GM12878 (cell line): ENCODE data around the gene ZNF79. TPM values are rescaled to one million over a fixed set of nuclear protein-coding genes. Genes with fewer than 3 reads are reported as not detected.

Experiments
- ATAC-seq: fragments of 200-7000 bp; cut with Tn5 transposase; 3 replicates; pipeline ENCODE4 v1.9.1; 2020; ENCODE audit warnings: mild to moderate bottlenecking, moderate library complexity
- BruUV-seq: library from RNA; stranded (reverse); fragments of 400-500 nt; replicated peaks from 2 replicates; lab custom pipeline; 2021; lab: Mats Ljungman, UMichigan
- CTCF ChIA-PET: fragments of 300-600 bp; sonication (Branson Sonifier 250); formaldehyde crosslinking; extraction: SDS; loops from one replicate; lab custom pipeline; 2021; ENCODE audit warnings: inconsistent platforms; lab: Yijun Ruan, JAX
- POLR2A ChIA-PET: fragments of 350-600 bp; formaldehyde crosslinking; extraction: SDS; loops from one replicate; lab custom pipeline; 2021; ENCODE audit warnings: inconsistent platforms; lab: Charles Lee
- RAD21 ChIA-PET: fragments of 300-600 bp; sonication (Branson Sonifier 250); formaldehyde crosslinking; loops from one replicate; lab custom pipeline; 2023; ENCODE audit warnings: antibody characterized with exemption; ENCODE audit not compliant: unreplicated experiment; lab: Charles Lee
- SMC1A ChIA-PET: fragments of 300-600 bp; sonication (Branson Sonifier 250); formaldehyde crosslinking; loops from one replicate; lab custom pipeline; 2023; ENCODE audit not compliant: unreplicated experiment, uncharacterized antibody; lab: Charles Lee
- DNase-seq: peaks from one replicate; pipeline ENCODE4 v3.0.0-alpha.2; 2011; ENCODE audit warnings: low read depth, low spot score
- FAIRE-seq: peaks from 3 replicates; lab custom pipeline; 2011; peaks lifted over from hg19 to GRCh38; lab: Jason Lieb, UNC
- H2AFZ ChIP-seq: 2 replicates; pipeline ENCODE4 v1.6.0; 2011; ENCODE audit warnings: low read depth, low read length, control low read depth; ENCODE audit not compliant: control insufficient read depth
- H3K27ac ChIP-seq: 2 replicates; pipeline ENCODE4 v1.5.1; 2011; ENCODE audit warnings: control low read depth; ENCODE audit not compliant: control insufficient read depth, insufficient read depth
- H3K27me3 ChIP-seq, 2 experiments: replicated peaks in 1 of 2; 2 replicates each; pipeline versions ENCODE4 v1.6.0 to v1.6.1; 2011; ENCODE audit warnings: low read length in 1 of 2; ENCODE audit not compliant: control insufficient read depth in 2 of 2, insufficient read depth in 2 of 2
- H3K36me3 ChIP-seq, 2 experiments: 2 replicates each; pipeline ENCODE4 v1.5.1; 2011; ENCODE audit warnings: low read length in 1 of 2; ENCODE audit not compliant: control insufficient read depth in 2 of 2, insufficient read depth in 2 of 2
- H3K4me1 ChIP-seq: 2 replicates; pipeline ENCODE4 v1.6.1; 2011; ENCODE audit warnings: mild to moderate bottlenecking, low read length, moderate library complexity, mixed read lengths; ENCODE audit not compliant: control insufficient read depth, insufficient read depth
- H3K4me2 ChIP-seq: 2 replicates; pipeline ENCODE4 v1.6.0; 2011; ENCODE audit warnings: control low read depth; ENCODE audit not compliant: control insufficient read depth, insufficient read depth
- H3K4me3 ChIP-seq: fragments of 200-600 bp; sonication (generic); 2 replicates; pipeline ENCODE4 v1.5.1; 2016
- H3K79me2 ChIP-seq: 2 replicates; pipeline ENCODE4 v1.6.0; 2011; ENCODE audit warnings: low read length; ENCODE audit not compliant: control insufficient read depth, insufficient read depth
- H3K9ac ChIP-seq: 2 replicates; pipeline ENCODE4 v1.8.0; 2011; ENCODE audit warnings: low read length, control low read depth, mixed read lengths; ENCODE audit not compliant: control insufficient read depth, insufficient read depth
- H3K9me3 ChIP-seq: replicated peaks from 3 replicates; pipeline ENCODE4 v1.5.1; 2011; ENCODE audit warnings: mild to moderate bottlenecking, low read length; ENCODE audit not compliant: control insufficient read depth, insufficient read depth
- H4K20me1 ChIP-seq: 2 replicates; pipeline ENCODE4 v1.6.0; 2011; ENCODE audit not compliant: control insufficient read depth, insufficient read depth
- ATF3 ChIP-seq: IDR thresholded peaks from 2 replicates; pipeline ENCODE4 v1.6.1; 2011; ENCODE audit warnings: low read depth, mild to moderate bottlenecking, low read length, moderate library complexity, borderline replicate concordance; ENCODE audit errors: extremely low read depth
- ATF7 ChIP-seq: fragments of 450-650 bp; IDR thresholded peaks from 2 replicates; pipeline ENCODE4 v1.6.1; 2016; ENCODE audit warnings: low read depth, mild to moderate bottlenecking
- BMI1 ChIP-seq: fragments of 450-650 bp; IDR thresholded peaks from 2 replicates; pipeline ENCODE4 v1.6.1; 2016; ENCODE audit warnings: mild to moderate bottlenecking, moderate library complexity, borderline replicate concordance
- CHD2 ChIP-seq: IDR thresholded peaks from 2 replicates; pipeline ENCODE4 v1.6.1; 2011; ENCODE audit warnings: low read depth, low read length, improper control_type of control experiment, borderline replicate concordance
- CREM ChIP-seq: IDR thresholded peaks from 2 replicates; pipeline ENCODE4 v1.6.1; 2014; ENCODE audit warnings: antibody characterized with exemption, low read depth
- PAX5 ChIP-seq: IDR thresholded peaks from 2 replicates; pipeline ENCODE4 v1.6.1; 2011; ENCODE audit warnings: low read depth, low read length, borderline replicate concordance
- PKNOX1 ChIP-seq: fragments of 450-650 bp; IDR thresholded peaks from 2 replicates; pipeline ENCODE4 v1.6.1; 2016; ENCODE audit warnings: mild to moderate bottlenecking
- POLR2A ChIP-seq: IDR thresholded peaks from 2 replicates; pipeline ENCODE4 v1.6.1; 2011; ENCODE audit warnings: low read depth, mild to moderate bottlenecking, low read length
- POLR2AphosphoS5 ChIP-seq: IDR thresholded peaks from 2 replicates; pipeline ENCODE4 v1.6.1; 2011; ENCODE audit warnings: mild to moderate bottlenecking, low read length, inconsistent platforms
- TCF12 ChIP-seq: IDR thresholded peaks from 2 replicates; pipeline ENCODE4 v1.6.1; 2011; ENCODE audit warnings: low read depth, mild to moderate bottlenecking, low read length
- ZBTB4 ChIP-seq: fragments of 450-650 bp; formaldehyde crosslinking; IDR thresholded peaks from 2 replicates; pipeline ENCODE4 v1.4.0; 2022; ENCODE audit warnings: mild to moderate bottlenecking, moderate library complexity
- WGBS: methylation state at CpG from one replicate; pipeline ENCODE4 v1.1.6; 2016; ENCODE audit warnings: low lambda C conversion rate; ENCODE audit not compliant: insufficient replicate concordance, insufficient coverage; ENCODE audit errors: missing lambda C conversion rate; 5-methylcytosine and 5-hydroxymethylcytosine counted together
- in situ Hi-C: fragments of 300-500 bp; cut with MboI; formaldehyde crosslinking; loops from 9 replicates; pipeline ENCODE4 v1.14.3; 2018; ENCODE audit warnings: mixed read lengths
- intact Hi-C: fragments of 100-400 bp; cut with micrococcal nuclease; formaldehyde crosslinking; loops from one replicate; pipeline ENCODE4 v1.14.2; 2022; ENCODE audit not compliant: unreplicated experiment
- polyA plus RNA-seq, 11 experiments: library from polyadenylated mRNA; depleted of rRNA in 4 of 11; unstranded in 6 of 11; stranded (reverse) in 5 of 11; fragments of >200 nt; fragmentation: Nextera tagmentation in 4 of 11; fragmentation: Illumina TruSeq in 1 of 11; extraction: Ambion mirVana in 4 of 11; extraction: Trizol in 1 of 11; gene quantifications; 1 replicate in 1 of 11; 2 replicates in 10 of 11; pipeline versions ENCODE4 v1.2.1 to v1.2.3, GENCODE V29; 2011 to 2016; ENCODE audit warnings: inconsistent platforms in 2 of 11, missing spikeins in 2 of 11, low read depth in 1 of 11
- total RNA-seq, 4 experiments: library from RNA; depleted of rRNA in 3 of 4; stranded (reverse); fragments of >200 nt in 3 of 4; fragmentation: Illumina TruSeq in 1 of 4; extraction: Trizol in 1 of 4; gene quantifications; 2 replicates each; pipeline versions ENCODE4 v1.2.1 to v1.2.3, GENCODE V29; 2013 to 2021

Gene ZNF79
- total and polyA plus RNA-seq, 10 of the 15 experiments (the other 5 are each of a cell fraction or from before 2014, with no cell fraction given), result 1.8 to 14.1 (median 11.7) TPM

- Histone ChIP-seq H3K4me2 (no peak overlapping the region), H3K36me3 (peaks cover 20 to 62% of the 10 kb centered on the region in 2 experiments), H3K4me3 (no peak overlapping the region), H3K9me3 (peaks cover 11% of the 10 kb centered on the region), H3K27ac (no peak overlapping the region)
- DNase-seq (no peak), ATAC-seq (no peak), FAIRE-seq (no peak)
- ChIA-PET SMC1A (interaction anchor here (1.5 kb wide), 1 partner anchor 13 kb away, joined by 3 read pairs; no protein-coding TSS in a partner anchor), CTCF (interaction anchor here (0.9 to 1.6 kb wide), 2 partner anchors 8 to 31 kb away, joined by 3 to 4 read pairs; no protein-coding TSS in a partner anchor)
- in situ Hi-C loops, result no loop called here
- WGBS, result 73% methylated on average over 7 of the region's 7 CpGs
- TF ChIP-seq POLR2AphosphoS5, result peak; percentile 26
- no peak; the same call in 1 of the 2 replicates for TF ChIP-seq PAX5
- 0 out of 2 replicates have a peak, but pooled peaks have one; percentile 28 for TF ChIP-seq POLR2A
- no peak for TF ChIP-seq BMI1
- TF ChIP-seq, all 136 proteins: peak for 2
- Histone ChIP-seq H3K27me3 (no peaks in the 10 kb centered on the region), H3K79me2 (peaks cover 43% of the 10 kb centered on the region), H3K9ac (no peak overlapping the region), H2AFZ (no peak overlapping the region), H3K4me1 (no peaks in the 10 kb centered on the region), H4K20me1 (peaks cover 11% of the 10 kb centered on the region)
- BruUV-seq, result no TSS peak
- intact Hi-C loops, result no loop called here
- ChIA-PET RAD21 (no interaction called here), POLR2A (no interaction called here)
Observed at GRCh38 chr9:127446713-127447415, 22.7 kb downstream of the ZNF79 start.

GRCh38 chr9:127447416-127448111, 23.4 kb downstream of the ZNF79 start:
- H3K4me2 ChIP-seq, result peak overlapping the region; percentile 38; the same call in 1 of the 2 replicates
- TF ChIP-seq ZBTB4 (CRISPR knock-in tag) (no peak), ATF7 (0 out of 2 replicates have a peak, but pooled peaks have one; percentile 42), ATF3 (no peak), TCF12 (no peak), CHD2 (no peak), CREM (peak; percentile 40; the same call in 1 of the 2 replicates), PKNOX1 (no peak)
- H3K9me3 ChIP-seq, result peaks cover 11% of the 10 kb centered on the region
- ATAC-seq (no peak), FAIRE-seq (no peak), DNase-seq (no peak)
- H3K4me3 ChIP-seq, result peak overlapping the region; percentile 93; the same call in 1 of the 2 replicates
- ChIA-PET RAD21 (interaction anchor here (1.1 kb wide), 1 partner anchor 25 kb away, joined by 3 read pairs; no protein-coding TSS in a partner anchor), CTCF (interaction anchor here (1.6 kb wide), 1 partner anchor 32 kb away, joined by 3 read pairs; no protein-coding TSS in a partner anchor), POLR2A (no interaction called here), SMC1A (interaction anchor here (0.6 to 1.5 kb wide), 4 partner anchors 14 to 30 kb away, joined by 3 read pairs; partner anchors contain the start of gene ZNF79)
- H3K4me1 ChIP-seq, result no peaks in the 10 kb centered on the region
- BruUV-seq, result no TSS peak
- peaks cover 20 to 59% of the 10 kb centered on the region in 2 experiments for H3K36me3 ChIP-seq
- H4K20me1 ChIP-seq, result peaks cover 11% of the 10 kb centered on the region
- in situ Hi-C loops, result no loop called here
- intact Hi-C loops, result no loop called here
- peaks cover 49% of the 10 kb centered on the region for H3K79me2 ChIP-seq
- 82% methylated on average over 5 of the region's 7 CpGs for WGBS
- H3K9ac ChIP-seq, result no peak overlapping the region
- no peak overlapping the region for H3K27ac ChIP-seq
- no peaks in the 10 kb centered on the region for H3K27me3 ChIP-seq
- no peak overlapping the region for H2AFZ ChIP-seq
